Loucy (cell line): ENCODE data around the gene CADM2.

ENCODE experiments used
- H2AFZ ChIP-seq: fragments of 200-600 bp; sonication (generic); 2 replicates; pipeline ENCODE4 v1.6.0; 2016; ENCODE audit warnings: antibody characterized with exemption, mild to moderate bottlenecking, low read length, moderate library complexity
- H3F3A ChIP-seq: fragments of 200-600 bp; 2 replicates; pipeline ENCODE4 v1.6.0; 2016; ENCODE audit warnings: antibody characterized with exemption, low read depth, mild to moderate bottlenecking
- H3K27me3 ChIP-seq: fragments of 200-600 bp; sonication (generic); 2 replicates; pipeline ENCODE4 v1.6.1; 2014; ENCODE audit warnings: low read length, mild to moderate bottlenecking; ENCODE audit not compliant: insufficient read depth, poor library complexity, severe bottlenecking
- H3K36me3 ChIP-seq: fragments of 200-600 bp; sonication (generic); 2 replicates; pipeline ENCODE4 v1.6.1; 2016; ENCODE audit warnings: low read length; ENCODE audit not compliant: insufficient read depth
- H3K4me1 ChIP-seq: fragments of 200-600 bp; sonication (generic); 2 replicates; pipeline ENCODE4 v1.5.1; 2014; ENCODE audit warnings: low read length, mild to moderate bottlenecking; ENCODE audit not compliant: insufficient read depth, poor library complexity, severe bottlenecking
- H3K4me2 ChIP-seq: fragments of 200-600 bp; sonication (generic); 2 replicates; pipeline ENCODE4 v1.6.0; 2014; ENCODE audit warnings: antibody characterized with exemption, low read length, low read depth, mild to moderate bottlenecking; ENCODE audit not compliant: poor library complexity, severe bottlenecking
- H3K4me3 ChIP-seq: fragments of 200-600 bp; sonication (generic); 2 replicates; pipeline ENCODE4 v1.5.1; 2014; ENCODE audit warnings: low read length, mild to moderate bottlenecking, mixed read lengths; ENCODE audit not compliant: poor library complexity, severe bottlenecking
- H3K79me2 ChIP-seq: fragments of 200-600 bp; sonication (generic); 2 replicates; pipeline ENCODE4 v1.6.1; 2014; ENCODE audit warnings: low read length; ENCODE audit not compliant: insufficient read depth
- H3K9ac ChIP-seq: fragments of 200-600 bp; sonication (generic); 2 replicates; pipeline ENCODE4 v1.6.0; 2014; ENCODE audit warnings: mild to moderate bottlenecking, low read depth, low read length, moderate library complexity; ENCODE audit not compliant: poor library complexity, severe bottlenecking
- H3K9me2 ChIP-seq: fragments of 200-600 bp; sonication (generic); replicated peaks from 2 replicates; pipeline ENCODE4 v1.6.1; 2016; ENCODE audit warnings: low read depth, low read length, mixed read lengths
- H3K9me3 ChIP-seq: fragments of 200-600 bp; sonication (generic); 2 replicates; pipeline ENCODE4 v1.6.1; 2014; ENCODE audit warnings: mild to moderate bottlenecking, antibody characterized with exemption, low read length, low read depth; ENCODE audit not compliant: insufficient read depth
- H4K20me1 ChIP-seq: fragments of 200-600 bp; sonication (generic); 2 replicates; pipeline ENCODE4 v1.6.0; 2014; ENCODE audit warnings: antibody characterized with exemption, low read length, mild to moderate bottlenecking; ENCODE audit not compliant: insufficient read depth, poor library complexity, severe bottlenecking
- CTCF ChIP-seq: fragments of 200-600 bp; sonication (generic); conservative IDR thresholded peaks from 2 replicates; pipeline ENCODE4 v1.5.1; 2014; ENCODE audit warnings: mild to moderate bottlenecking, antibody characterized with exemption, low read length
- EZH2phosphoT487 ChIP-seq: fragments of 200-600 bp; IDR thresholded peaks from 2 replicates; pipeline ENCODE4 v1.6.1; 2018; ENCODE audit warnings: antibody characterized with exemption, mild to moderate bottlenecking, moderate library complexity, borderline replicate concordance

CADM2 gene

GRCh38 chr3:86046436-86047136 lies 1087.8 kb downstream of the CADM2 start:
- Histone ChIP-seq H3K9ac (no peak overlapping the region), H3F3A (no peaks in the 10 kb centered on the region), H2AFZ (no peak overlapping the region), H3K36me3 (no peaks in the 10 kb centered on the region), H3K79me2 (no peaks in the 10 kb centered on the region), H3K4me1 (no peaks in the 10 kb centered on the region), H3K9me3 (no peaks in the 10 kb centered on the region), H4K20me1 (no peaks in the 10 kb centered on the region), H3K4me3 (no peak overlapping the region), H3K4me2 (no peak overlapping the region), H3K9me2 (no peaks in the 10 kb centered on the region), H3K27me3 (no peaks in the 10 kb centered on the region)
- TF ChIP-seq CTCF = no peak
- TF ChIP-seq EZH2phosphoT487 = no peak

GRCh38 chr3:86047161-86047560 lies 1088.4 kb downstream of the CADM2 start:
- TF ChIP-seq CTCF (no peak), EZH2phosphoT487 (no peak)
- Histone ChIP-seq H3K4me3 (no peak overlapping the region), H3K9ac (no peak overlapping the region)

GRCh38 chr3:86051058-86051457 lies 1092.3 kb downstream of the CADM2 start:
- Histone ChIP-seq H2AFZ (no peak overlapping the region), H3K9me3 (no peaks in the 10 kb centered on the region), H3K9ac (no peak overlapping the region), H3K9me2 (no peaks in the 10 kb centered on the region), H4K20me1 (no peaks in the 10 kb centered on the region), H3K4me2 (no peak overlapping the region), H3K79me2 (no peaks in the 10 kb centered on the region), H3F3A (no peaks in the 10 kb centered on the region), H3K36me3 (no peaks in the 10 kb centered on the region), H3K4me3 (no peak overlapping the region), H3K4me1 (no peaks in the 10 kb centered on the region), H3K27me3 (no peaks in the 10 kb centered on the region)
- no peak for TF ChIP-seq EZH2phosphoT487
- no peak for TF ChIP-seq CTCF

More at GRCh38 chr3:86047161-86047560, 1088.4 kb downstream of the CADM2 start:
- H3K27me3 ChIP-seq = no peaks in the 10 kb centered on the region
- H3K36me3 ChIP-seq = no peaks in the 10 kb centered on the region
- H2AFZ ChIP-seq = no peak overlapping the region
- H4K20me1 ChIP-seq = no peaks in the 10 kb centered on the region
- no peaks in the 10 kb centered on the region for H3K9me2 ChIP-seq
- no peaks in the 10 kb centered on the region for H3K79me2 ChIP-seq
- H3K4me2 ChIP-seq = no peak overlapping the region
- no peaks in the 10 kb centered on the region for H3F3A ChIP-seq
- no peaks in the 10 kb centered on the region for H3K9me3 ChIP-seq
- no peaks in the 10 kb centered on the region for H3K4me1 ChIP-seq
